GM21390 (cell line): ENCODE results near the gene AFDN.

Source experiments
- ATAC-seq: cut with Tn5 transposase; IDR thresholded peaks from one replicate; pipeline ENCODE4 v1.9.1; 2021; ENCODE audit not compliant: unreplicated experiment

Gene AFDN

DNA sequence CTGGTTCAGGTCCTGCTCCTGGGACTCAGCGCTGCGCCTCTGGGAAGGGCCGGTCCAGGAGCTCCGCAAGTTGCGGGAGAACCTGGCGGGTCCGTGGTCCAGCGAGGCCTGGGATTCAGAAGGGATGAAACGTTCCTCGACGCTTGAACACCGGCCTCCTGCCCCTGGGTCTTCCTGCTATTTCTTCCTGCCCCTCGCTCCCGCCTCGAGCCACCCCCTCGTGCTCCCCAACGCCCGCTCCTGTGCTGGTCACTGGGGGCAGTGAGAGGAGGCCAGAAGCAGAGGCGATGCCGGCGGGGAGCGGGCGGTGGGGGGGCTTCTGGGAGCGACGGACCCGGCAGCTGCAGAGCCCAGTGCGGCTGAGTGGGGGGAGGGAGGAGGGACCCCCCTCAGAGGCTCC, 150.0 kb downstream of the AFDN start:
- no peak for ATAC-seq

- no peak for ATAC-seq
Measured at GRCh38 chr6:167977717-167978467, 151.2 kb downstream of the AFDN start.

GRCh38 chr6:167978607-167979006, 151.9 kb downstream of the AFDN start:
- no peak for ATAC-seq

DNA sequence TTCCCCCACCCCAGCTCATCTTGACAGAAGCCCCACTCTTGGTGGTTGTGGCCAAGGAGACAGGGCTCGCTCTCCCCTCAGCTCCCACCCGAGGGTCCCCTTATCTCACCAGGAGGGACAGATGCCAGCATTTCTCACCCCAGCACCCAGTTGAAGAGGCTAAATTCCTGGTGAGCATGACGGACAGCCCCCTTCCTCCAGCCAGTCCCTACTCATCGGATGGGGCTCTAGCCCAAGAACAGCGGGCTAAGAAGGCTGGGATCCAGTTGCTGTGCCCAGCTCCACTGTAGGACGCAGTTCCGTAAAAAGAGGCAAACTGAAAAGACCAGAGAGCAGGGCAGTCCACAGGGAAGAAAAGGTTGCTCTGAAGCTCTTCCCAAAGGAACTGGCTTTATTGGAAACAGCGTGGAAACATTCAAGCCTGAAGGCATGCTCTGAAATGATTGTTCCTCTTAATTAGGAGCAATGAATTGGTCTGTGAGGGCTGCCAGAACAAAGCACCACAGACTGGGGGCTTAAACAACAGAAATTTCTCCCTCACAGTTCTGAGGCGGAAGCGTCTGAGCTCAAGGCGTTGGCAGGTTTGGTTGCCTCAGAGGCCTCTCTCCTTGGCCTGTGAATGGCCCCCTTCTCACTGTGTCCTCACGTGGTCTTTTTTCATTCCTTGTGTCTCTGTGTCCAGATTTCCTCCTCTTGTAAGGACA, 152.9 kb downstream of the AFDN start:
- no peak for ATAC-seq

DNA sequence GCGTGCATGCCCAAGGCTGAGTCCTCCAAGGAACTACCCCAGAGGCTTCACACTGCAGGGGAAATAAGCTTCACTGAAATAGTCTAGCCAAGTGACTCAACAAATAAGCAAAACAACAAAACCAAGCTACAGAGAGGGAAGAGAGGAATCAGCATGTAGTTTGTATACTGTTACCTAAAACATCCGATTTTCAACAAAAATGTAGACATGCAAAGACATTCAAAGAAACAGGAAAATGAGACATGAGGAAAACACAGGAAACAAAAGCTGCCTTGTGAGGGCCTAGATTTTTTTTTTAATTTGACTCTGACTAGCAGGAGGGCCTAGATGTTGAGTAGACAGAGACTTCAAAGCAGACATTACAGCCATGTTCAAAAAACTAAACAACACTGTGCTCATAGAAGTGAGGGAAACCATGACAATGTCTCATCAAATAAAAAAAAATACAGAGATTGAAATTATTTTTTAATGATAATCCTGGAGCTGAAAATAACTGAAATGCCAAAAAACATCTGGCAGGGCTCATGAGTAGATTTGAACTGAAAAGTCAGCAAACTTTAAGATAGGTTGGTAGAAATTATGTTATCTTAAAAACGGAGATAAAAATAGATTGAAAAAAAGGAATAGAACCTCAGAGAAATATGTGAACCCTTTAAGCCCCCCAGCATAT, 154.3 kb downstream of the AFDN start:
- ATAC-seq, result no peak

- ATAC-seq, result no peak
Measured at GRCh38 chr6:167981916-167982462, 155.3 kb downstream of the AFDN start.

GRCh38 chr6:167984144-167984719, 157.5 kb downstream of the AFDN start:
- no peak for ATAC-seq

DNA sequence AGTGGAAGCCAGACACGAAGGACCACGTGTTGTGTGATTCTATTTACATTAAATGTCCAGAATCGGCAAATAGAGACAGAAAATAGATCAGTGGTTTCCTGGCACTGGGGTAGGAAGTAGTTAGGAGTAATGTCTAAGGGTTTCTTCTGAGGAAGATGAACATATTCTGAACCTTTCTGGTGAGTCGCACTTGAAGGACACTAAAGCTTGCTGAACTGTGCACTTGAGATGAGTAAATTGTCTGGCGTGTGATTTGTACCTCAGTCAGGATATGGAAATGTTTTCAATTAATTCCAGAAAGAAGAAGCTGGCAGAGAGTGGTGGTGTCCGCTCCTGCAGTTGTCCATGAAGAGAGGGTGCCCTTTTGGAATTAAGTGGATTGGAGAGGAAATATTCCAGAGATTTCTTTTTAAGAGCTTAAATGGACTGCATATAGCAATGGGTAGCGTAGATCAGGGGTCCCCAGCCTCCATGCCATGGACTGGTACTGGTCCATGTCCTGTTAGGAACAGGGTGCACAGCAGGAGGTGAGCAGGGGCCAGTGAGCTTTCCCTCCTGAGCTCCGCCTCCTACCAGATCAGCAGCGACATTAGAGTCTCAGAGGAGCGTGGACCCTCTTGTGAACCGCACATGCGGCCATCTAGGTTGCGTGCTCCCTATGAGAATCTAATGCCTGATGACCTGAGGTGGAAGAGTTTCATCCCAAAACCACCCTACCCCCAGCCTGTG, 158.3 kb downstream of the AFDN start:
- no peak for ATAC-seq

DNA sequence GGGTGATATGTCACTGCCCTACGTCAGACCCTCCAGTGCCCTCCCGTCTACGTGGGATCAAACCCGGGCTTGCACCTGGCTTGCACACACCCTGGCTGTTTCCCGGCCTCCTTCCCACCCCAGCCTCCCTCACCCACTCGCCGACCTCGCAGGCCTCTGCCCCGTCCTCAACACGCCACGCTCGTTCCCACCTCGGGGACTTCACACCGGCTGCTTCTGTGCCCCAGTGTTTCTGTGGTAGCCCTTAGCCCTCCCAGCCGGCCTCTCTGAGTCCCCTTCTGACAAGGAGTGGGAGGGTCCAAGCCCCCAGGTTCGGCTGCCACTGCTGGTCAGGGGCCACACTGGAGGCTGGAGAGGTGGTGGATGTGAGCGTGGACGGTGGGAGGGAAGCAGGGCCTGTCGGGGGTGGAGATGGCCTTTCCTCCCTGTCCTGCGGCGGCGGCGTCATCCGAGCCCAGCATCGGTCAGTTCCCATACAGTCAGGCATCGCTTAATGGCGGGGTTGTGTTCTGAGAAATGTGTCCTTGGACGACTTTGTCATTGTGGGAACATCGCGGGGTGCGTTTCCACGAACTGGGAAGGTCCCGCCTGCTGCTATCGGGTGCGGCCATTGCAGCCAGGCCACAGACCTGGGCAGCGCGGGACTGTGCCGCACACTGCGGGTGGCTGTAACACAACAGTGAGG, 159.3 kb downstream of the AFDN start:
- ATAC-seq, result no peak

DNA sequence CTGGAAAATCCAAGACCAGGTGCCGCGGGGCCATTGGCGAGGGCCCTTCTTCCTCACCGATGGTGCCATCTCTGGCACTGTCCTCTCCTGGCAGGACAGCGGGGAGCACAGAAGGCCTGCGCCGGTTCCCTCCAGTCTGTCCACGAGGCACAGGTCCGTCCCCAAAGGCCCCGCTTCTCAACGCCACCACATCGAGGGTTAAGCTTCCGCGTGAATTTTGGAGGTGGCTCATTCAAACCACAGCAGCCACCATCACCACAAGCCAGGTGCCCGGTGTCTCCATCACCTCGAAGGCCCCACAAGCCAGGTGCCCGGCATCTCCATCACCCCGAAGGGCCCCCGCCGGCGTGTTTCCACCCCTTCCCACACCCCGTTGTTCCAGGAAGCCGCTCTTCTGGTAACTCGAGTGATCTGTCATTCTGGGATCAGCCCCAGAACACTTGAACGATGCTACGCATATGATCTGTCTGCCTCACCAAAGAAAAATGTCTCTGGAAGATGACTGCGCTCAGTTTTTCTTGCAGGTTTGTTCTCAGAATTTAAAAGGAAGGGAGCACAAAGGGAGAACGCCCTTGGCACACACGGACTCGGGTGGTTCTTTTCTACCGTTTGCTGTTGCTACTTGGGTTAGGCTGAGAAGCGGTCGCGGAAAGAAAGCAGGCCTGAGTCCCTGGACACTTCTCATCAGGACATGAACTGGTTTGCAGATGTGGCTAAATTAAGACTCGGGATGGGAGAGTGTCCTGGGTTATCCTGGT, 160.9 kb downstream of the AFDN start:
- no peak for ATAC-seq

- no peak for ATAC-seq
Measured at GRCh38 chr6:167988154-167988495, 161.4 kb downstream of the AFDN start.

DNA sequence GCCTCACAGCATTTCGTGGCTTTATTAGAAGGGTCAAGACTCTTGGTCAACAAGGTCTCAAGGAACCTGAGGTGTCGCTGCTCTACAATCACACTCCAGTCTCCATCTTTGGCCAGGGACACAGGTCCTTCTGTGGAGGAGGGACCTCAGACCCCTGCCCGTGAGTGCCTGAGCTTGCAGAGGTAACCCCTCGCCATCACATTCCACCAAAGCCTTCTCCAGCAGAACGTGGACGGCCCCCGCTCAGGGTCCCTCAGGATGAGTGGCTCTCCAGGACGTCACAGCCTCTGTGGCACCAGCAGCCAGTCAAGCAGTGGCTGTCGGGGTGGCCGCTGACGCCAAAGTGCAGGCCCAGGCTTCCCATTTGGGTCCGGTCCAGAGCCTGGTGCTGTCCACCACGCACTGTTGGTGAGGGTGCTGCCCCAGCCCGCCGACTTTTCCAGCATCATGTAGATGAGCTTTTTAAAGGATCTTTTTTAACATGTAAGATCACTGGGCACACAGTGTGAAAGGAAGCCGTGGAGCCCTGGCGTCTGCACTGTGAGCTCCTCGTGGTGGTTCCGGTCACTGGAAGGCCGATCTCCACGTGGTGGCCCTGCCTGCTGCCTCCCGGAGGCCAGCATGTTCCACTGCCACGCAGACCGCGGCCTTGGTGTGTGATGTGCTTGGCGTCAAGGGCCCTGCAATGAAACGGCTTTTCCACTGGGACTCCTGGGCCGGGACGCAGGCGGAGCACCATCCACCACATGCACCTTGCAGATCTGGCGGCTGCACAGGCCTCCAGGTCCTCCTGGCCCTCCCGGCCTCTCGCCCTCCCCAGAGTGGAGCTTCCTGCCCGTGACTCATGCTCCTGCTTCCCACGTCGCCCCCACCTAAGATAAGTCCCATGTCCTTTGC, 162.5 kb downstream of the AFDN start:
- ATAC-seq, result no peak

DNA sequence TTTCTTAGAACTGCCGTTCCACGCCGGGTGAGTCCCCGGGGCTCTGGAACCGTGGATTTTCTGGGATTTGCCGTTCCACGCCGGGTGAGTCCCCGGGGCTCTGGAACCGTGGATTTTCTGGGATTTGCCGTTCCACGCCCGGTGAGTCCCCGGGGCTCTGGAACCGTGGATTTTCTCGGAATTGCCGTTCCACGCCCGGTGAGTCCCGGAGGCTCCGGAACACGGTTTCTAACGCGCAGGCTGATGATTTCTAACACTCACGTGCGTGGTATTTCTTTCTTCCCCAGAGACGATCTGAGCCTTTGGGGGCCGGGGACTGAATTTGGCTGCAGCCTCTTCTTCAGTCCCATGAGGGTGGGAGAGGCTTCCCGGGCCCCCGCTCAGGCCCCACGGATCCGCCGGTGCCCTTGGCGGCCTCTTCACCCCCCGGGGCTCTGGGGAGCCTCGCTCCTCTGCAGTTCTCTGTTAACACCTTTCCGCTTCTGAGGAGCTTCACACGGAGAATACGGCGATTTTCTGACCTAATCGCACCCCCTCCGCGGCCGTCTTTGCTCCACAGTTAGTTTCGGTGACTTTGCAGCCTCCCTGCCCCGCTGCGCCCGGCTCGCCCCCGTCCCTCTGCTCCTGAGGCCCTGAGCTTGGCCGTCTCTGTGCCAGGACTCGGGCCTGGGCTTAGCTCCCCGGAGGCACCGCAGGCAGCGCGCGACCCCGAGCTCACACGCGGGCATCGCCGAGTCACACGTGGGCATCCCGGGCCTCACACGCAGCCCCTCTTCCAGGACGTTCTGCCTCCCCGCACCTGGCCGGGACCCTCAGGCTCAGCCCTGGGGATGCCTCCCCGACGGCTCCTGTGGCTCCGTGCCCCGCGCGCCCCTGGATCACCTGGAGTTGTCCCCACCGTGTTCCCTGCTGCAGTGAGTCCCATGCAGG, 163.6 kb downstream of the AFDN start:
- no peak for ATAC-seq

DNA sequence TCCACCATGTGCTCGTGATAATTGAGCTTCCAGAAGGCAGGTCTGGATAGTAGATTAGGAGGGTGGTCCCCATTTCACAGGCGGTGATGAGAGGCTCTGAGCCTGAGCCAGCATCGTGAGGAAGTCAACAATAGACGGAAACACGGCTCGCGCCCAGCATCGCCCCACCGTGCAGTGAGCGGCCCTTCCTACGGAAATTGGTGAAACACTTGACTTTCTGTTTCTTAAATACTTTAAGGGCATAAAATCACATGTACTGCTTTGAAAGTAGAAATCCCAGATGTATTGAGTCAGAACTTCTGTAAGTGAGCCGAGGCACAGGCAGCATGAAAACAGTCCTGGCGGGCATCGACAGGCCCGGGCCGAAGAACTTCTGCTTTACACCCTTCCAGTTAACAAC, 166.5 kb downstream of the AFDN start:
- no peak for ATAC-seq

GRCh38 chr6:167993831-167994230, 167.1 kb downstream of the AFDN start:
- no peak for ATAC-seq

GRCh38 chr6:167995302-167995701, 168.6 kb downstream of the AFDN start:
- ATAC-seq, result no peak

DNA sequence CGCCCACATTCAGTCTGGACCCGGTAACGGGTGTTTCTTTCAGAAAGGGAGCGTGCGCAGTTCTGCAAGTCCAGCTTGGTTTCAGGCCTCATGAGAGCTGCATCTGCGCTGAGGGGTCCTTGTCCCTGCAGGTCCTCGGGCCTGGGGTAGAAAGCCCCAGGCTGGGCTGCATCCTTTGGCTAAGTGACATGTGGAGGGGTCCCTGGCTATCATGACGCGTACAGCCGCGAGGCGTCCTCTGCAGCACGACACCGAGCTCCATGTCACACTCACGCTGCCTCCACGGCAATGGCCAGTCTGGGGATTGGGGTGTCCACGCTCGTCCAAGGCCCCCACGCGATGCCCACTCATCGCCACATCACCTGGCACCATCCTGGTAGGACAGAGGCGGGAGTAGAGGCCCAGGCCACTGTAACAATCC, 169.0 kb downstream of the AFDN start:
- no peak for ATAC-seq
